ENCODE data around the gene KIRREL3. TPM values are rescaled to one million over a fixed set of nuclear protein-coding genes. Genes with fewer than 3 reads are reported as not detected.
A peak's percentile ranks its signal among the peaks of the same experiment; 100 is the strongest.

The KIRREL3 gene
- total RNA-seq, 1 donor from 2014 or later = 1.6 TPM

DNA sequence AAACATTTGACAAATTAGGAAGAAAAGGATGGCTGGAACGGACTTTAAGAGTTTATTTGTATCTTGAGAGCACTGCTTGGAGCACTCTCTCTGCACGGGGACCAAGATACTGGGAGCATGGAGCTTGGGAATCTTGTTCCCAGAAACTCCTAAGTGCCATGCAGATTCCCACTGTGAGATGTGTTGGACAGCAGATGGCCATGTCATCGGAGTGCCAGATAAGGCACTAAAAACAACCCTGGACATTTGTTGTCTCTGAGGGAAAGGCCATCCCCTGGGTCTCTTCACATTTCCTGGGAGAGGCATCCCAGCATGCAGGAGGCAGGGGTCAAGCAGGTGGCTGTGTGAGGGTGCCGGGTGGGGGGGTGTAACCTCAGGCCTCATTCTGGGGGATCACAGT, 2.9 kb downstream of the KIRREL3 start:
- DNase-seq (ENCODE audit: low read depth) = peak; percentile 68

DNA sequence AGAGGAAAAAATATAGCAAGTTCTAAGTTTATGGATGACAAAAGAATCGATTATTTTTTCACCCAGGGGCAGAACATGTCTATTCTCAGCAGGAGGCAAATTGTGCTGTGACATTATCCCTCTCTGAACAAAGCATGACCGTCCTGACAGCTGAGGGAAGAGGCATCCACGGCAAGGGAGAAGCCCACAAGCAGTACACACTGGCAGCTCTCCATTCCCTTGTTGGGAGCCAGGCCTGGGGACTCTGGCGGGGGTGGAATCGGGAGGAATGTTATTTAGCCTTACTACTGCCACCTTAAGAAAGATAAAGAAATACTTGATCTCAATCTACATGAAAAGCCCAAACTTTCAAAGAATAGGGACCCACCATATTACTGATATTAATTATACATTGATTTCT, 3.4 kb downstream of the KIRREL3 start:
- peak; percentile 88 for DNase-seq (ENCODE audit: low read depth)

DNA sequence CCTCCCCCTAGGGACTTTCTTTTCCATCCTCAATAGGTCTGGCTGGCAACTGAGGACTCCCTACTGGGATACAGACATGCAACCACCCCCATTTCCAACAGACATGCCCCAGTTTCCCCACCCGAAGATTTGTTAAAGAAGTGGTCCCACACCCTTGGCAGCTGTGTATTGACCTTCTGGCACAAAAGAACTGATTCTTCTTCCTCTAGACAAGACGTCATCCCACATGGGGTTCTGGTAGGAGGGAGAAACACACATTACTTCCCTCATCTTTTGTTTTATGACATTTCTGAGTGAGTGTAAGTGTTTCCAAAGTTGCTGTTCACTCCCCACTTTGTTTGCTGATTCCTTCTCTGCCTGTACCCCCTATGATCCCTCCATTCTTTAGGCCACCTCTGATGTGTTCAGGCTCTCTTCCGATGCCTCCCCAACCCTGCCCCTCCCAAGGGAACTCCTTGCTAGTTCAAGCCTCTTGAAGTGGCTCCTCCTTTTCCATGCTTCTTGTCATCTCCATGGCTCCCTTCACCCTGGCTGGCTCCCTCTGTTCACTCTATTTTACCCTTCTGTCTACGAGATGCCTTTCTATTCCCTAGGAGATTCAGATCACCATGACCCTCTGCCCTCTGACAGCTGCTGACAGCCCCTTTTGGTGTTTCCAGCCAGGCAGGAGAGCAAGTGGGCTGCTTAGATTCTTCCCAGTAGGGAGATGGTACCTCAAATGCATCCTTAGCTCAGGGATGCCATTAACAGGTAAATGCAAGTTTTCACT, 4.3 kb downstream of the KIRREL3 start:
- no peak for DNase-seq (ENCODE audit: low read depth)

DNA sequence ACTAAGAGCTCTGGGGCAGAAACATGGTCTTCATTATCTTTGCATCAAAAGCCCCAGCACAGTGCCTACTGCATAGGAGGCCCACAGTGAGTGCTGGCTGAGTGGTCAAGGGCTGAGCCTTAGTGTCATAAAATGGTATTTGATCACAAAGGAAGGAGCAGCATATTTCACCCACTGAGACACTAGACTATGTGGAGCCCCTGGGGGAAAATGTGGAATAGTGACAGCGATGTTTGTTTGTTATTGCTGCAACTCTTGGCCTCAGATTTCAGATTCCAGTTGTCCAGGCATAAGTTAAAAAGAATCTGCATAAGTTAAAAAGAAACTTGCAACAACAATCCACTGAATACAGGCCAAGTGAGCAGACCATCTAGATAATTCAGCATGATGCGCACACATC, 7.0 kb downstream of the KIRREL3 start:
- DNase-seq (ENCODE audit: low read depth) = no peak

- peak; percentile 42 for DNase-seq (ENCODE audit: low read depth)
These were observed 7.8 kb downstream of the KIRREL3 start for GRCh38 chr11:126992804-126993111.

GRCh38 chr11:126992065-126992803, 8.3 kb downstream of the KIRREL3 start:
- peak; percentile 65 for DNase-seq (ENCODE audit: low read depth)

- no peak for DNase-seq (ENCODE audit: low read depth)
These were observed 9.0 kb downstream of the KIRREL3 start for GRCh38 chr11:126991596-126991995.

GRCh38 chr11:126990716-126991480, 9.7 kb downstream of the KIRREL3 start:
- DNase-seq (ENCODE audit: low read depth) = no peak

DNA sequence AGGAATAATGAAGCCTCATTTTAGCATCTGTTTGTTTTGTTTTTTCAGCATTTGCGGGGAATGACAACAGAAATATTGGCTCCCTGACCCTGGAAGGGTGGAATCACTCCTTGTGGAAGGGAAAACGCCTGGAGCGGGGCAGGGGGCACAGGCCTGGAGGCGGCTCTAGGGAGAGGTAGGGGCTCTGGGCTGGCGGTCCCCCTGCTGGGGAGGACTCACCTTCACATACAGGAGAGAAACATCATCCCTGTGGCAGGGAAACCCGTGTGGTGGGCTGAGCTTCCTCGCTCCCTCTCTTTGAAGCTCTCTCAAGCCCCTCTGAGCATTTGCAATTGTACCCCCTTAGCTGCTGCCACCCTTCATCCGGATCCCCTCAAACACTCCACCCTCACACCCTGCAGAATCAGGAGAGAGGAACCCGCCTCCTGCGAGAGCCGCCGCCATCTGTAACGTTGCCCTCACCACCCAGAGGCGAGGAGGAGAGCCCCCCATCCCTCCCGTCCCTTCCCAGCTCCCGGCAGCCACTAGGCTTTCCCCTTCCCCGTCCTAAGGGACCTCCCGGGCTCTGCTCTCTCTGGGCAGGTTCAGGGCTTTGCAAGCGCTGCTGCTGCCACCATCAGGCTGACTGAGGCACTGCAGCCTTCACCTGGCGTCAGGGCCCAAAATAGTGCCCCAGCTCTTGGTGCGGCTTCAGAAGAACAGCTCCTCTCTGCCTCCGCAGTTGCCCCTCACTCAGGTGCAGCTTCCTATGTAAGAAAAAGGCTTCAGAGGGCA, 10.4 kb downstream of the KIRREL3 start:
- peak; percentile 80 for DNase-seq (ENCODE audit: low read depth)

GRCh38 chr11:126988655-126989054, 11.9 kb downstream of the KIRREL3 start:
- DNase-seq (ENCODE audit: low read depth) = no peak

DNA sequence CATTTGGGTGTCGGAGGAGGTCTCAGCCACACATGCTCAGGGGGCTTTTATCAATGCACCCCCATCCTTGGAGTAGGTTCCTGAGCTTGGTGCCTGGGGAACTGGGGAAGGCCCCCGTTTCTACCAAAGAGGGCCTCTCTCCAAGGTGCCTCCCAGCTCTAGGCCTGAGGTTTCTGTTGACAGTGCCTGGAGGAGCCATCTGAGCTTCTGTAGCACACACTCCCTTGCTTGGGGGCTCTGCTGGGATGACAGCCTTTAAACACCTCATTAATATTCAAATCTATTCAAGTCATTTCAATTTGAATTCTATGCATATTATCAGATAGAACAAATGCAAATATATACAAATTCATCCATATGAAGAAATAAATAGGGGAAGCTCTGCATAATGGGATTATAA, 18.9 kb downstream of the KIRREL3 start:
- no peak for DNase-seq (ENCODE audit: low read depth)

GRCh38 chr11:126978911-126979310, 21.7 kb downstream of the KIRREL3 start:
- DNase-seq (ENCODE audit: low read depth) = no peak

DNA sequence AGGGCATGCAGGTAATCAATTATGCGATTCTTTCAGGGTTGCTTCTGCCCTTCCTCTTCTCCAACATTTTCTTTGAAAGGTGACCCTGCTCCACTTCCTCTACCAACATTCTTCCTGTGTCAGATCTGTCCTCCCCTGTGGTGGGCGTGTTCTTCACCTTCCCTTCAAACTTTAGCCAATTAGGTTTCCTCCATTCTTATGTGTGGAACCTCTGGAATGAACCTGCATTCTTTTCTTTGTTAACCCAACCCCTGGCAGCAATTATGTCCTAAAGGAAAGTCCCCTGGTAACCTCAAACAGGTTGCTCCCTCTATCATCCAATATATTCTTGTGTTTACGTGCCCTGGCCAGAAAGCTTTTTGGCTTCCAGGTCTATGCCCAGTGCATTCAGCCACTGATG, 22.4 kb downstream of the KIRREL3 start:
- no peak for DNase-seq (ENCODE audit: low read depth)

GRCh38 chr11:126973051-126973450, 27.5 kb downstream of the KIRREL3 start:
- no peak for DNase-seq (ENCODE audit: low read depth)

DNA sequence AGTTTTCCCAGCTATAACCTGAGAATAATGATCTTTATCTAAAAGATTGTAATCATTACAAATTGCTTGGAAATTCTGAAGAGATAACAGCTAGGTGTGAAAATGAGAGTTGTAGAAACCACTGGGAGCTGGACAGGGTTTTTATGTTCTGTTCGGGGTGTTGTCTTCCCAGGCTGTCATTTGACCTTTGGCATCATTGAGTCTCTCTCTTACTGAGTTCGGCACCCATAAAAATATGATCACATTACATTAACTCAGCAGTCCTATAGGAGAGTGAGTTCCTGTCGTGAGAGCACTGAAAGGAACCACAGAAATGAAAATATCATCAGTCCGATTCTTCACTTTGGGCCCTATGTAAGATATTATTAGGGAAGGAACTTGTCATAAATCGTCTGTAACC, 29.3 kb downstream of the KIRREL3 start:
- no peak for DNase-seq (ENCODE audit: low read depth)

GRCh38 chr11:126969865-126970479, 30.6 kb downstream of the KIRREL3 start:
- DNase-seq (ENCODE audit: low read depth) = peak; percentile 48

GRCh38 chr11:126968915-126969314, 31.7 kb downstream of the KIRREL3 start:
- no peak for DNase-seq (ENCODE audit: low read depth)

GRCh38 chr11:126965331-126965730, 35.2 kb downstream of the KIRREL3 start:
- DNase-seq (ENCODE audit: low read depth) = no peak

DNA sequence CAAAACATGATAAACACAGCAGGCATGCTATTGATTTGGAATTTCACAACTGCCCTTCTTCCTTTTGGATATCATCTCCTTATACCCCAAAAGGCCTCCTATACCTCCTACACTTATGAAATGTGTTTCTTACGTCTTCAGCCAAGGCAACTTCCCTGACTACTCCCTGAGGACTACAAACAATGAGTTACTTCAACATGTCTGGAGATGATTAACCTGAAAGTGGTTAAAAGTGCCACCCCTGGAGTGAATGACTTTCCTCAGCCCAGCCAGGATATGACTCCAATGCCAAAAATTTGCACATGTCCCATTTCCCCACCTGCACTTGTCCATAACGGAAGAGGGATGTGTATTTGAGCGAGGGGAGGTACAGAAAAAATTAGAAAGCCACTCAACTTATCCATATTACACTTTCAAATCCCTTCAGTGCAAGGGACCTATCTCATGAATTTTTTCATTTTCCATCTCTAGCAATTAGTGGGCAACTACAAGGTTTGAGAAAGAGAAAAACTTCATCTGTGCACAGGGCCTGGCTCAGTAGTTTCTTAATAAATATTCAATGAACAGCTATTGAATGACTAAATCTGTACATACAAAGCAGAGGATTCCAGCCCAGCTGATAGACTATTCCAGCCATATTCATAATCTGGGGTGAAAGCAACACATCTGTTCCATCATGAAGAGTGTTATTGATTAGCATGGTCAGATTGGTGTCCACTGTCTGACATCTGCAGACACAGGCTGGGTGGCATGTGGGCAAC, 36.8 kb downstream of the KIRREL3 start:
- DNase-seq (ENCODE audit: low read depth) = peak; percentile 28

DNA sequence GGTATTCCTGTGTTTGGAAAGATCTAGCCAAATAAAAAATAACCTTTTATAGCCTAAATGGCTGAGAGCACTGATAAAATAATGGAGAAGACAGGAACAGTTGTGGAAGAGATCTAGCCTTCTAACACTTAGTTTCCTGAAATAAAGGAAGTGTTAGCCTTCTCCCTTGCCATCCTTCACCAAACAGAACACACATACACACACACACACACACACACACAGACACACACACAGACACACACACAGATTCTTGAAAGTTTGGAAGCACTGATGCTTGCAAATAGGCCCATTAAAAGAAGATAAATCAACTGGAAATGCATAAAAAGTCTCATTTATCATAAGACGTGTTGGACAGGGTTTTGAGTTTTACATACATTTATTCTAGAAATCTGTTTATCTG, 37.5 kb downstream of the KIRREL3 start:
- DNase-seq (ENCODE audit: low read depth) = no peak
